Left lung (tissue), 10 donors: ENCODE results near the gene RPL6. TPM values are rescaled to one million over a fixed set of nuclear protein-coding genes. Genes with fewer than 3 reads are reported as not detected.
"Not testable (repeated sequence)": the region's sequence is repeated elsewhere in the genome, so short reads cannot be mapped to it uniquely, and the experiment has no call there.

Source experiments
- ATAC-seq: fragments of 200-7000 bp; cut with Tn5 transposase; one replicate; pipeline ENCODE4 v1.9.1; 2020; ENCODE audit warnings: moderate library complexity
- DNase-seq, 4 donors: peaks; one replicate each; pipeline ENCODE4 v3.0.0-alpha.2; 2013 to 2020
- H3K27ac ChIP-seq, 2 donors: fragments of 200-600 bp; sonication (generic) in 1 of 2; one replicate each; pipeline versions ENCODE4 v1.5.0 to v1.8.0; 2020 to 2021
- H3K27me3 ChIP-seq, 2 donors: fragments of 200-600 bp; sonication (generic) in 1 of 2; one replicate each; pipeline versions ENCODE4 v1.5.0 to v1.8.0; 2020 to 2021
- H3K36me3 ChIP-seq, 2 donors: fragments of 200-600 bp; sonication (generic) in 1 of 2; one replicate each; pipeline versions ENCODE4 v1.5.0 to v1.8.0; 2020 to 2021
- H3K4me1 ChIP-seq, 2 donors: fragments of 200-600 bp; one replicate each; pipeline ENCODE4 v1.8.0; 2021
- H3K4me3 ChIP-seq, 2 donors: fragments of 200-600 bp; sonication (generic) in 1 of 2; one replicate each; pipeline versions ENCODE4 v1.5.0 to v1.8.0; 2020 to 2021; ENCODE audit warnings: mild to moderate bottlenecking in 1 of 2
- H3K9me3 ChIP-seq, 2 donors: fragments of 200-600 bp; sonication (generic) in 1 of 2; one replicate each; pipeline versions ENCODE4 v1.5.0 to v1.8.0; 2020 to 2021
- CTCF ChIP-seq, 2 donors: fragments of 200-600 bp; sonication (generic) in 1 of 2; IDR thresholded peaks; one replicate each; pipeline versions ENCODE4 v1.5.0 to v1.8.0; 2021; ENCODE audit warnings: antibody characterized with exemption in 2 of 2
- intact Hi-C, 2 donors: fragments of 100-400 bp; cut with DNase I; formaldehyde crosslinking; loops; one replicate each; pipeline versions ENCODE4 v1.11.2 to v1.14.2; 2022
- polyA plus RNA-seq, 6 donors: library from polyadenylated mRNA; unstranded; fragments of 120-200 nt; gene quantifications; one replicate each; pipeline ENCODE4 v1.2.1, GENCODE V29; 2013; ENCODE audit not compliant: insufficient read length in 6 of 6
- total RNA-seq, 2 donors: library from RNA; stranded (reverse); fragmentation: NEBNext Ultra II Directional; extraction: Animal tissue kit (Norgen Biotek cat#: 25700); gene quantifications; one replicate each; pipeline ENCODE4 v1.2.1, GENCODE V29; 2021
- donor health status: DM: no; HTN: yes; CAD: no.
- donor health status: DM: no; HTN: no; CAD: no.

Gene RPL6
- total and polyA plus RNA-seq, 8 donors, result 954 to 2,888 (median 2,613) TPM

GRCh38 chr12:112413855-112414625 lies 4.6 kb upstream of the RPL6 start:
- H3K27ac ChIP-seq, result no peak overlapping the region
- no peaks in the 10 kb centered on the region for H3K27me3 ChIP-seq
- no peak for DNase-seq
- no peak for TF ChIP-seq CTCF (IDR thresholded peaks at IDR 0.05)
- intact Hi-C loops, result no loop called here
- H3K4me1 ChIP-seq, result peaks cover 0 to 10% of the 10 kb centered on the region in 2 donors
- no peaks in the 10 kb centered on the region for H3K9me3 ChIP-seq
- no peak overlapping the region for H3K4me3 ChIP-seq
- H3K36me3 ChIP-seq, result no peaks in the 10 kb centered on the region
- ATAC-seq, result no peak

GRCh38 chr12:112409906-112410244 lies 470 bp upstream of the RPL6 start:
- intact Hi-C loops, result no loop called here
- no peak for DNase-seq
- Histone ChIP-seq H3K9me3 (no peaks in the 10 kb centered on the region), H3K4me1 (peaks cover 13 to 31% of the 10 kb centered on the region in 2 donors), H3K27ac (no peak overlapping the region), H3K4me3 (peak overlapping the region in 1 of 2 donors; percentile 56), H3K36me3 (peaks cover 0 to 35% of the 10 kb centered on the region in 2 donors), H3K27me3 (no peaks in the 10 kb centered on the region)
- no peak for ATAC-seq
- TF ChIP-seq CTCF (IDR thresholded peaks at IDR 0.05), result no peak

GRCh38 chr12:112408621-112409020 lies 784 bp downstream of the RPL6 start:
- intact Hi-C loops, result no loop called here
- peak overlapping the region; percentile 88 to 91 for H3K27ac ChIP-seq
- H3K27me3 ChIP-seq, result no peaks in the 10 kb centered on the region
- H3K4me3 ChIP-seq, result peak overlapping the region; percentile 56 to 71
- ATAC-seq (no peak), DNase-seq (no peak)
- TF ChIP-seq CTCF (IDR thresholded peaks at IDR 0.05), result no peak
- H3K36me3 ChIP-seq, result peaks cover 0 to 47% of the 10 kb centered on the region in 2 donors
- H3K4me1 ChIP-seq, result peaks cover 13 to 31% of the 10 kb centered on the region in 2 donors
- H3K9me3 ChIP-seq, result no peaks in the 10 kb centered on the region

- H3K27me3 ChIP-seq, H3K9me3 ChIP-seq, DNase-seq, intact Hi-C loops, H3K27ac ChIP-seq, ATAC-seq: not testable (repeated sequence)
- peak overlapping the region in 1 of 2 donors; percentile 56 for H3K4me3 ChIP-seq
- peaks cover 13 to 31% of the 10 kb centered on the region in 2 donors for H3K4me1 ChIP-seq
- peaks cover 0 to 49% of the 10 kb centered on the region in 2 donors for H3K36me3 ChIP-seq
Measured at GRCh38 chr12:112407683-112408082, 1.7 kb downstream of the RPL6 start.

GRCh38 chr12:112406519-112407488 lies 2.6 kb downstream of the RPL6 start:
- peaks cover 0 to 49% of the 10 kb centered on the region in 2 donors for H3K36me3 ChIP-seq
- DNase-seq, result no peak
- ATAC-seq, result no peak
- intact Hi-C loops, result no loop called here
- no peaks in the 10 kb centered on the region for H3K9me3 ChIP-seq
- peak overlapping the region in 1 of 2 donors; percentile 56 for H3K4me3 ChIP-seq
- no peaks in the 10 kb centered on the region for H3K27me3 ChIP-seq
- no peak overlapping the region for H3K27ac ChIP-seq
- H3K4me1 ChIP-seq, result peaks cover 13 to 31% of the 10 kb centered on the region in 2 donors
- TF ChIP-seq CTCF (IDR thresholded peaks at IDR 0.05), result no peak
